ENCODE results near the gene C1orf174.

DNA sequence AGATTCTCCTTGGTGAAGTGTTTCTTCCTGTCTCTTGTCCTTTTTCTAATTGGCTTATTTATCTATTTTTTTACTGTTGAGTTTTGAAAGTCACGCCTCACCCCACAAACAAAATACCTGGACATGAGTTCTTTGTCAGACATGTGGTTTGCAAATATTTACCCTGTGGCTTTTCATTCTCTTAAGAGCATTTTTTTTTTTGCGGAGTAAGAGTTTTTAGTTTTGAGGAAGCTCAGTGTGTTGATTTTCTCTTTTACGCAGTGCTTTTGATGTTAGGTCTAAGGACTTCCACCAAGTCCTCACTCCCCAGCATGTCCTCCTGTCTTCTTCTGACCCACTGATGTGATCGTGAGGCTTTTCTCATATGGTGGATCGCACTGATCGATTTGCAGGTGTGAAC lies 35.2 kb downstream of the C1orf174 start:
- TF ChIP-seq POLR2A (IDR thresholded peaks at IDR 0.05; ENCODE audit: low read depth, low read length): no peak
- no peak for TF ChIP-seq POLR2AphosphoS5 (IDR thresholded peaks at IDR 0.05; ENCODE audit: low read depth, low read length)
